NB4 (cell line): Measurements from ENCODE around the gene NELFCD.

ENCODE experiments used
- MYC ChIP-seq: IDR thresholded peaks from 2 replicates; pipeline ENCODE4 v1.6.1; 2011; ENCODE audit warnings: low read depth, low read length
- POLR2A ChIP-seq: IDR thresholded peaks from 2 replicates; pipeline ENCODE4 v1.6.1; 2011; ENCODE audit warnings: mild to moderate bottlenecking; ENCODE audit not compliant: insufficient read length; ENCODE audit errors: extremely low read depth
- TF ChIP-seq, protein P1 (sequence below): IDR thresholded peaks from one replicate; pipeline ENCODE4 v1.5.1; 2012; ENCODE audit warnings: low read depth, low read length

DNA sequence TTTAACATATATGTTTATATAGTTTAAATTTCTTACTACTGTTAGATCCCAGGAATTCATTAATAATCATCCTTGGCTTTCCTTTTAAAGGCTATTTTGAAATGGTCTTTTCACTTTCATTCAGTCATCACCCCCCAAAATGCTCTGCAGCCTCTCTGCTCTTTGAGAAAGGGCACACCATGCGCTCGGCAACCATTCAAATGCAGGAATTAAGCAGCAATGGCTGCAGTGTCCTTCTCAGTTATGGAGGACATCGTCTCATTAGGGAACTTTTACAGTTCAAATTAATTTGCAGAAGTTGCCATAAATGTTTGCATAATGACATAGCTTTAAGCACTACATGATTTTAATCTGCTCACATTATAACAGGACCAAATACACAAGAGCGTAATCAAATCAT, 44.5 kb downstream of the NELFCD start:
- TF ChIP-seq, protein P1, sequence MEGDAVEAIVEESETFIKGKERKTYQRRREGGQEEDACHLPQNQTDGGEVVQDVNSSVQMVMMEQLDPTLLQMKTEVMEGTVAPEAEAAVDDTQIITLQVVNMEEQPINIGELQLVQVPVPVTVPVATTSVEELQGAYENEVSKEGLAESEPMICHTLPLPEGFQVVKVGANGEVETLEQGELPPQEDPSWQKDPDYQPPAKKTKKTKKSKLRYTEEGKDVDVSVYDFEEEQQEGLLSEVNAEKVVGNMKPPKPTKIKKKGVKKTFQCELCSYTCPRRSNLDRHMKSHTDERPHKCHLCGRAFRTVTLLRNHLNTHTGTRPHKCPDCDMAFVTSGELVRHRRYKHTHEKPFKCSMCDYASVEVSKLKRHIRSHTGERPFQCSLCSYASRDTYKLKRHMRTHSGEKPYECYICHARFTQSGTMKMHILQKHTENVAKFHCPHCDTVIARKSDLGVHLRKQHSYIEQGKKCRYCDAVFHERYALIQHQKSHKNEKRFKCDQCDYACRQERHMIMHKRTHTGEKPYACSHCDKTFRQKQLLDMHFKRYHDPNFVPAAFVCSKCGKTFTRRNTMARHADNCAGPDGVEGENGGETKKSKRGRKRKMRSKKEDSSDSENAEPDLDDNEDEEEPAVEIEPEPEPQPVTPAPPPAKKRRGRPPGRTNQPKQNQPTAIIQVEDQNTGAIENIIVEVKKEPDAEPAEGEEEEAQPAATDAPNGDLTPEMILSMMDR, result no peak
- no peak for TF ChIP-seq MYC
- no peak for TF ChIP-seq POLR2A
